Measurements from ENCODE around the gene AK4.

Gene AK4

GRCh38 chr1:65176056-65176450, 28.1 kb downstream of the AK4 start:
- DNase-seq (ENCODE audit: low read depth in 2 of 2, low spot score in 1 of 2) = no peak

GRCh38 chr1:65176591-65176990, 28.6 kb downstream of the AK4 start:
- DNase-seq (ENCODE audit: low read depth in 2 of 2, low spot score in 1 of 2) = no peak

GRCh38 chr1:65177457-65177856, 29.5 kb downstream of the AK4 start:
- DNase-seq (ENCODE audit: low read depth in 2 of 2, low spot score in 1 of 2) = no peak

- no peak for DNase-seq (ENCODE audit: low read depth in 2 of 2, low spot score in 1 of 2)
These were observed 30.2 kb downstream of the AK4 start for GRCh38 chr1:65178235-65178634.

- no peak for DNase-seq (ENCODE audit: low read depth in 2 of 2, low spot score in 1 of 2)
These were observed 31.1 kb downstream of the AK4 start for GRCh38 chr1:65179148-65179547.

- DNase-seq (ENCODE audit: low read depth in 2 of 2, low spot score in 1 of 2) = no peak
These were observed 33.0 kb downstream of the AK4 start for GRCh38 chr1:65180977-65181376.

- DNase-seq (ENCODE audit: low read depth in 2 of 2, low spot score in 1 of 2) = no peak
These were observed 34.8 kb downstream of the AK4 start for GRCh38 chr1:65182658-65183268.

GRCh38 chr1:65189576-65190115, 41.6 kb downstream of the AK4 start:
- DNase-seq (ENCODE audit: low read depth in 2 of 2, low spot score in 1 of 2) = no peak

- no peak for DNase-seq (ENCODE audit: low read depth in 2 of 2, low spot score in 1 of 2)
These were observed 42.2 kb downstream of the AK4 start for GRCh38 chr1:65190229-65190628.

- DNase-seq (ENCODE audit: low read depth in 2 of 2, low spot score in 1 of 2) = no peak
These were observed 45.2 kb downstream of the AK4 start for GRCh38 chr1:65193129-65193695.

GRCh38 chr1:65195495-65196417, 47.8 kb downstream of the AK4 start:
- DNase-seq (ENCODE audit: low read depth in 2 of 2, low spot score in 1 of 2) = no peak

GRCh38 chr1:65196926-65197325, 48.9 kb downstream of the AK4 start:
- no peak for DNase-seq (ENCODE audit: low read depth in 2 of 2, low spot score in 1 of 2)

- no peak for DNase-seq (ENCODE audit: low read depth in 2 of 2, low spot score in 1 of 2)
These were observed 49.6 kb downstream of the AK4 start for GRCh38 chr1:65197636-65198035.

- DNase-seq (ENCODE audit: low read depth in 2 of 2, low spot score in 1 of 2) = no peak
These were observed 50.1 kb downstream of the AK4 start for GRCh38 chr1:65198096-65198495.

- DNase-seq (ENCODE audit: low read depth in 2 of 2, low spot score in 1 of 2) = no peak
These were observed 52.4 kb downstream of the AK4 start for GRCh38 chr1:65200411-65200810.

GRCh38 chr1:65206836-65207235, 58.8 kb downstream of the AK4 start:
- DNase-seq (ENCODE audit: low read depth in 2 of 2, low spot score in 1 of 2) = no peak

- DNase-seq (ENCODE audit: low read depth in 2 of 2, low spot score in 1 of 2) = no peak
These were observed 59.3 kb downstream of the AK4 start for GRCh38 chr1:65207317-65207716.

GRCh38 chr1:65208563-65208973, 60.6 kb downstream of the AK4 start:
- DNase-seq (ENCODE audit: low read depth in 2 of 2, low spot score in 1 of 2) = no peak

GRCh38 chr1:65209005-65209885, 61.2 kb downstream of the AK4 start:
- DNase-seq (ENCODE audit: low read depth in 2 of 2, low spot score in 1 of 2) = no peak

- no peak for DNase-seq (ENCODE audit: low read depth in 2 of 2, low spot score in 1 of 2)
These were observed 62.3 kb downstream of the AK4 start for GRCh38 chr1:65210325-65210724.

- no peak for DNase-seq (ENCODE audit: low read depth in 2 of 2, low spot score in 1 of 2)
These were observed 63.3 kb downstream of the AK4 start for GRCh38 chr1:65211331-65211730.

Measured in stimulated activated CD8-positive, alpha-beta memory T cell treated with anti-CD3 and anti-CD28 coated beads, Interleukin-4, amount 100 ng/mL, for 1 hour (primary cell).